HG02571 (cell line): Measurements from ENCODE around the gene CELF4.

Experiments
- ATAC-seq: cut with Tn5 transposase; IDR thresholded peaks from one replicate; pipeline ENCODE4 v1.9.1; 2021; ENCODE audit warnings: mild to moderate bottlenecking, moderate library complexity; ENCODE audit not compliant: unreplicated experiment

The CELF4 gene

GRCh38 chr18:37529296-37529695 lies 36.3 kb downstream of the CELF4 start:
- no peak for ATAC-seq

GRCh38 chr18:37527395-37527794 lies 38.2 kb downstream of the CELF4 start:
- ATAC-seq, result no peak

- no peak for ATAC-seq
These were observed 40.4 kb downstream of the CELF4 start for GRCh38 chr18:37525262-37525585.

GRCh38 chr18:37524498-37525261 lies 40.9 kb downstream of the CELF4 start:
- ATAC-seq, result no peak

- ATAC-seq, result no peak
These were observed 41.5 kb downstream of the CELF4 start for GRCh38 chr18:37524139-37524497.

- ATAC-seq, result no peak
These were observed 43.8 kb downstream of the CELF4 start for GRCh38 chr18:37521510-37522465.

- no peak for ATAC-seq
These were observed 45.1 kb downstream of the CELF4 start for GRCh38 chr18:37520508-37520907.

- no peak for ATAC-seq
These were observed 46.0 kb downstream of the CELF4 start for GRCh38 chr18:37519510-37520135.

GRCh38 chr18:37516361-37516853 lies 49.2 kb downstream of the CELF4 start:
- no peak for ATAC-seq

- no peak for ATAC-seq
These were observed 50.6 kb downstream of the CELF4 start for GRCh38 chr18:37514953-37515352.

- ATAC-seq, result no peak
These were observed 53.2 kb downstream of the CELF4 start for GRCh38 chr18:37512400-37512799.

- no peak for ATAC-seq
These were observed 53.8 kb downstream of the CELF4 start for GRCh38 chr18:37511721-37512298.

GRCh38 chr18:37509600-37509999 lies 56.0 kb downstream of the CELF4 start:
- no peak for ATAC-seq

GRCh38 chr18:37508207-37508606 lies 57.4 kb downstream of the CELF4 start:
- ATAC-seq, result no peak

GRCh38 chr18:37507239-37507638 lies 58.4 kb downstream of the CELF4 start:
- no peak for ATAC-seq

- ATAC-seq, result no peak
These were observed 59.6 kb downstream of the CELF4 start for GRCh38 chr18:37506001-37506400.

- no peak for ATAC-seq
These were observed 60.3 kb downstream of the CELF4 start for GRCh38 chr18:37505321-37505720.

GRCh38 chr18:37502601-37503000 lies 63.0 kb downstream of the CELF4 start:
- no peak for ATAC-seq

- ATAC-seq, result no peak
These were observed 63.6 kb downstream of the CELF4 start for GRCh38 chr18:37502036-37502435.

- ATAC-seq, result no peak
These were observed 64.5 kb downstream of the CELF4 start for GRCh38 chr18:37501136-37501535.

GRCh38 chr18:37499913-37500312 lies 65.7 kb downstream of the CELF4 start:
- no peak for ATAC-seq
